SIG-M5 treated with dmso at 0.1 percent for 504 hours (cell line): ENCODE measurements around the gene CENPVL2.
"Not testable (repeated sequence)": the region's sequence is repeated elsewhere in the genome, so short reads cannot be mapped to it uniquely, and the experiment has no call there.

Experiments used
- DNase-seq: peaks from one replicate; lab custom pipeline; 2025; ENCODE audit not compliant: unreplicated experiment; lab: John Stamatoyannopoulos, UW

The CENPVL2 gene

DNA sequence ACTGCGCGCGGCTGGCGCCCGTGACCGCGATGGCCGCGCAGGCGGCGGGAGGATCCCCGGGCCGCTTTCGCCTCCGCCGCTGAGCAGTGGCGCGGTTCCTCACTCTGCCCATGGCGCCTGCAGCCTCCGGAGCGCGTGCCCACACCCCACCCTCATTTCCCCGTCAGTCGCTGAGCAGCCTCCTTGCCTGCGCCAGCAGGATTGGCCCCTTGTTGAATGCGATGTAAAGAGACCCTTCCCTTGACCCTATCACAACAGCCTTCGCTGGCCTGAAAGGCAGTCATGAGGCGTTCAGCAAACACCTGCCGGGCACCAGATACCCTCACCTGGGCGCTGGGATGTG is at the start of gene CENPVL2:
Gene CENPVL2, minus strand, starts transcription at position 112 of the 343 bp plus-strand sequence. Its CDS starts 0 bp downstream, at position 112.
- not testable (repeated sequence) for DNase-seq

GRCh38 chrX:51728202-51728601 is 45.6 kb upstream of the CENPVL2 start:
- no peak for DNase-seq

GRCh38 chrX:51712943-51713647 is 30.5 kb upstream of the CENPVL2 start:
- DNase-seq: not testable (repeated sequence)

DNA sequence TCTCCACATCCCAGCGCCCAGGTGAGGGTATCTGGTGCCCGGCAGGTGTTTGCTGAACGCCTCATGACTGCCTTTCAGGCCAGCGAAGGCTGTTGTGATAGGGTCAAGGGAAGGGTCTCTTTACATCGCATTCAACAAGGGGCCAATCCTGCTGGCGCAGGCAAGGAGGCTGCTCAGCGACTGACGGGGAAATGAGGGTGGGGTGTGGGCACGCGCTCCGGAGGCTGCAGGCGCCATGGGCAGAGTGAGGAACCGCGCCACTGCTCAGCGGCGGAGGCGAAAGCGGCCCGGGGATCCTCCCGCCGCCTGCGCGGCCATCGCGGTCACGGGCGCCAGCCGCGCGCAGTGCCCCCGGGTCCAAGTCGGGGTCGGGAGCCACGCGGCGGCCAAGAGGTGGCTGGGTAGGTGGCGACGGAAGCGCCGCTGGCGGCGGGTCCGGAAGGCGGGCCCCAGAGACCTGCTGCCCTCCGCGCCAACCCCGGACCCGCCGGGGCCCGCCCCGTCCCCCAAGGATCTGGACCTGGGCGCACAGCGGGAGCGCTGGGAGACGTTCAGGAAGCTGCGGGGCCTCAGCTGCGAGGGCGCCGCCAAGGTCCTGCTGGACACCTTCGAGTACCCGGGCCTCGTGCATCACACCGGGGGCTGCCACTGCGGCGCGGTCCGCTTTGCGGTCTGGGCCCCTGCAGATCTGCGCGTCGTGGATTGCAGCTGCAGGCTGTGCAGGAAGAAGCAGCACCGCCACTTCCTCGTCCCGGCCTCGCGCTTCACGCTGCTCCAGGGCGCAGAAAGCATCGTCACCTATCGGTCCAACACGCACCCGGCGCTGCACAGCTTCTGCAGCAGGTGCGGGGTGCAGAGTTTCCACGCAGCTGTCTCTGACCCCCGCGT is 27.9 kb upstream of the CENPVL2 start, which contains the start of gene CENPVL1:
Gene CENPVL1, plus strand, starts transcription at position 236 of the 888 bp plus-strand sequence. Its CDS starts 0 bp downstream, at position 236.
- not testable (repeated sequence) for DNase-seq

- no peak for DNase-seq
Observed at GRCh38 chrX:51697397-51697796, 14.8 kb upstream of the CENPVL2 start.

DNA sequence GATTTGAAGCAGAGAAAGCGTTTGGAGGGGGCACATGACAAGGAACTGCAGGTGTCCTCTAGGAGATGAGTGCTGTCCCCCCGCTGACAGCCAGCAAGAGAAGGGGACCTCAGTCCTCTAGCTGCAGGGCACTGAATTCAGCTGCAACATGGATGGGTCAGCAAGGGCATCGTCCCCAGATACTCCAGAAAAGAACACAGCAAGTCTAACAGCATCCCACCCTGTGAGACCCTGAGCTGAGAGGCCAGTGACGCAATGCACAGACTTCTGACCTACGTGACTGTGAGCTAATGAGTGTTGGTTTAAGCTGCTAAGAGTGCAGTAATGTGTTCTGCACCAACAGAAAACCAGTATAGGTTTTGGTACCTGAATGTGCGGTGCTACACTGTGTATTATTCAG is 11.6 kb upstream of the CENPVL2 start:
- DNase-seq: no peak

DNA sequence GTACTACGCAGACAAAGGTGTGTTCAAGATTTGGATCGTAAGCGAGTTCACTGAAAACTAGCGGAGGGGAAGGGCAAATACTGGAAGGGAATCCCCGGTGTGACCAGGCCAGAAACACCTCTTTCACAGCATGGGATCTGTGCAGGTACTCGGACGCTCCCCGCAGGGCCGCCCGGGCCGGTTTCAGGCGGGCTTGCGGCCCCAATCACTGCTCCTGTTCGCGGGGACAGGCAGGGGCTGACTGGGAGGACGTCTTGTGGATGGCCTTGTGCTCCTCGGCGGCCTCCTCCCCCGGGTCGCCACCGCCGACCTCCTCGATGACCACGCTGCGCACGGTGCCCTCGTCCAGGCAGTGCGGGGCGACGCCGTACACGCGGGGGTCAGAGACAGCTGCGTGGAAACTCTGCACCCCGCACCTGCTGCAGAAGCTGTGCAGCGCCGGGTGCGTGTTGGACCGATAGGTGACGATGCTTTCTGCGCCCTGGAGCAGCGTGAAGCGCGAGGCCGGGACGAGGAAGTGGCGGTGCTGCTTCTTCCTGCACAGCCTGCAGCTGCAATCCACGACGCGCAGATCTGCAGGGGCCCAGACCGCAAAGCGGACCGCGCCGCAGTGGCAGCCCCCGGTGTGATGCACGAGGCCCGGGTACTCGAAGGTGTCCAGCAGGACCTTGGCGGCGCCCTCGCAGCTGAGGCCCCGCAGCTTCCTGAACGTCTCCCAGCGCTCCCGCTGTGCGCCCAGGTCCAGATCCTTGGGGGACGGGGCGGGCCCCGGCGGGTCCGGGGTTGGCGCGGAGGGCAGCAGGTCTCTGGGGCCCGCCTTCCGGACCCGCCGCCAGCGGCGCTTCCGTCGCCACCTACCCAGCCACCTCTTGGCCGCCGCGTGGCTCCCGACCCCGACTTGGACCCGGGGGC is 567 bp downstream of the CENPVL2 start:
- not testable (repeated sequence) for DNase-seq

DNA sequence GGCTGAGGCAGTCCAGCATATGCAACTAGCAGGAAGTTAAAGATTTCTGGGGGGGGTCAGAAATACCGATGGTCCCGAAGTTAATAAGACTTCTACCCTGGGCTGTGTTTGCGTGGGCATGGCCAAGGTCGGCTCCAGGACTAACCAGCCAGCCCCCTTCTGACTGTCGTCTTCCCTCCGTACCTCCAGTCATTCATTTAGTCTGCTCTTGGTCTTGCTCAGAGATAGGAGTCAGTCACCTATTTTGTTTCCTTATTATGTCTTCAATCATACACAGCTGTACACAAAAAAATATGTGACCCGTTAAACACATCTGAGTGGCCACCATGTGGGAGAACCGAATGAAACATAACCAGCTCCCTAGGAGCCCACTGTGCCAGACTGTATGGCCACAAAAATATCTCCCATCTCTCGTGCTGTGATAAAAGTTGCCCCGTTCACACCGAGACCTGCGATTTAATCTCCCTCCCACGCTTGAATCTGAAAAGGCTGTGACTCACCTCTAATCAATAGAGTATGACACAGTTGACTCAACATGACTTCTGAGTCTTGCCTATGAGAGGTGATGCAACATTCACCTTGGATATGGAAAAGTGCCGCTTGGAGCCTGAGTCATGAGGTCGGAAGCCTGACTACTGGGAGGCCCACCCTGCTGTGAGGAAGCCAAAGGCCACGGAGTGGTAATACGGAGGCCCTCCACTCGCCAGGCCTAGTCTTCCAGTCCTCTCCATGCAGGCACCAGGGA is 2.8 kb downstream of the CENPVL2 start:
- DNase-seq: not testable (repeated sequence)

DNA sequence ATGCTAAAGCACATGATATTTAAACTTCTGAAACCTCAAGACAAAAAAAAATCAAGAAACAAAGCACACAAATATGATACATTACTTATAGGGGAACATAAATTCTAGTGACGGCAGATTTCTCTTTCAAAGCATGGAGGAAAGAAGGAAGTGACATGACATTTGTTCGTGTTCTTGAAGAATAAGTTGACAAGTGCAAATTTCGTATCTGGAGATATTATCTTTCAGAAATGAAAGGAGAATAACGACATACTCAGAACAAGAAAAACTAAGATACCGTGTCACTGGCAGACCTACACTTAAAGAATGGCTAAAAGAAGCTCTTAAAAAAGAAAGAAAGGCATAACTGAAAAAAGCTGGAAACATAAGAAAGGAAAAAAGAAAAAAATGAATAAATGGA is 16.6 kb downstream of the CENPVL2 start:
- no peak for DNase-seq

- no peak for DNase-seq
Observed at GRCh38 chrX:51643377-51643776, 39.3 kb downstream of the CENPVL2 start.

DNA sequence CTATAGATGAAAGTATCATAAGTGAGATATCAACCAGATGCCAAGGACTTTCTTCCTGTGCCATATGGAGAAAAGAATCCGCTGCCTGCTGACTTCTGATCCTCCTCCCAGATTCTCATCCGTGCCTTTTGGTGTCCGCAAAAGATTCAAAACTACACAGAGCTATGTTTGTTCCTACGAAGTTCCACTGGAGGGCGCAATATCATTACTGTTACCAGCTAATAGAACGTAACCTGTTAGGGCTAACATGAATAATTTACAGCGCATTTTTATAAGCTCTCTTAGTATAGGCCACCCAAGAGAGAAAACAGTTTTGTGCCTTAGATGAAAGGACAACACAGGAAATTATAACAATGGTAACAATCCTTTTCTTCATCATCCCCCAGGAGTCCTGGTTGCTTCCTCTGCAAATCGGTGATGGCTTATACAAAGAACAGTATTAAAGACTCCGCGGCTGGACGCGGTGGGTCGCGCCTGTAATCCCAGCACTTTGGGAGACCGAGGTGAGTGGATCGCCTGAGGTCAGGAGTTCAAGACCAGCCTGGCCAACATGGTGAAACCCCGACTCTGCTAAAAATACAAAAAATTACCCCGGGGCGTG is 41.1 kb downstream of the CENPVL2 start:
- peak; percentile 4 for DNase-seq

- DNase-seq: not testable (repeated sequence)
Observed at GRCh38 chrX:51636511-51636910, 46.1 kb downstream of the CENPVL2 start.
